Measurements from ENCODE around the gene TENT4B. TPM values are rescaled to one million over a fixed set of nuclear protein-coding genes. Genes with fewer than 3 reads are reported as not detected.

TENT4B gene
- total and polyA plus RNA-seq, 2 donors (not counting 1 experiment from before 2014, with no cell fraction given) = 11.1 to 12.2 TPM

DNA sequence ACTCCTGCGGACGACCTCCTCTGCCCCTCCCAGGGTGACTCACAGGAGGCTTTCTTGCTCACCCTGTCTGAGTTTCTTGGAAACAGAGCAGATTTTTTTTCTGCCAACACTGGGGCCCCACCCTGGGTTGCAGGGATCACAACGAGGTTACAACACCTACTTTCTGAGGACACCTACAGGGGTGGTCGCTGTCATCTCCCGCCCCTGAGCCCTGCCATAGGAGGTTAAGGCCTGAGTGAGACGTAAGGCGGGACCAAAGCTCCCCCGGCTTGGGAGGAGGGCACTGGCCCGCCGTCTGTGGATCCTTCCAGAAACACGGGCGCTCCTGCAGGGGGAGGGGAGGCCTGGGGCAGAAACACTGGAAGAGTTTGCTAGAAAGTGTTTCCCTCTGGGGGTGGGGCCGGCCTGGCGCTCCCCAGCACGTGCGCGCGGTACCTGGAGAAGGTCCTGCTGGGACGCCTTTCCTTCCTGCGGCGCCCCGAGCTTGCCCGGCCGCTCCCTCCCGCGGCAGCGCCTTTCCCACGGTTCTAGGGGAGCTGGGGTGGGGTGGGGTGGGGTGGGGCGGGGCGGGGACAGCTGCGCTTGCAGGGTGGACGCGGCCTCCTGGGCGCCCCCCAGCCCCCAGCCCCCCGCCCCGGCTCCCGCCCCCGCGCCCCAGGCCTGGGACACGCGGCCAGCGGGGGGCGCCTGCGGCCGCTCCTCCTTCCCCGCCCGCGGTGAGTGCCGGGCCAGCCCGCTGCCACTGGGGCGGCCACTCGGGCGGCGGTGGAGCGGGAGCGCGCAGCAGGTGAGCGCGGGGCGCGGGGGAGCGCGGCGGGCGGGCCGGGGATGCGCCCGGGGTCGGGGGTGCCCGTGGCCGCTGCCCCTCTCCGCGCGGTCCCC is 92.6 kb downstream of the TENT4B start:
- H2AFZ ChIP-seq (ENCODE audit: low read length) = peak overlapping the region; percentile 44
- H3K27me3 ChIP-seq (ENCODE audit: control insufficient read depth, insufficient read depth, low read length) = no peaks in the 10 kb centered on the region
- no peaks in the 10 kb centered on the region for H3K79me2 ChIP-seq (ENCODE audit: control insufficient read depth, insufficient read depth, low read length)
- DNase-seq (ENCODE audit: low read depth in 2 of 2) = peak; percentile 66 to 71
- H3K36me3 ChIP-seq (ENCODE audit: control insufficient read depth, insufficient read depth, low read length) = no peaks in the 10 kb centered on the region
- peaks cover 6% of the 10 kb centered on the region for H3K4me1 ChIP-seq (ENCODE audit: control insufficient read depth, extremely low read depth, insufficient read depth, low read length)
- peak overlapping the region; percentile 67 for H3K9ac ChIP-seq (ENCODE audit: insufficient read depth, low read length)
- peak overlapping the region; percentile 82 for H3K4me2 ChIP-seq (ENCODE audit: extremely low read depth, insufficient read depth, low read length)
- no peaks in the 10 kb centered on the region for H3K9me3 ChIP-seq (ENCODE audit: control insufficient read depth, insufficient read depth, low read depth, low read length)
- H3K4me3 ChIP-seq (replicated peaks in 1 of 4; ENCODE audit: control extremely low read depth in 1 of 4, insufficient read depth in 1 of 4, low read depth in 3 of 4, low read length in 4 of 4) = peak overlapping the region; percentile 42 to 62 (median 46)
- H3K27ac ChIP-seq (ENCODE audit: insufficient read depth, low read length) = peak overlapping the region; percentile 14
- TF ChIP-seq EZH2 (IDR thresholded peaks at IDR 0.05; ENCODE audit: low read length, missing control alignments) = no peak
- TF ChIP-seq, protein P1, sequence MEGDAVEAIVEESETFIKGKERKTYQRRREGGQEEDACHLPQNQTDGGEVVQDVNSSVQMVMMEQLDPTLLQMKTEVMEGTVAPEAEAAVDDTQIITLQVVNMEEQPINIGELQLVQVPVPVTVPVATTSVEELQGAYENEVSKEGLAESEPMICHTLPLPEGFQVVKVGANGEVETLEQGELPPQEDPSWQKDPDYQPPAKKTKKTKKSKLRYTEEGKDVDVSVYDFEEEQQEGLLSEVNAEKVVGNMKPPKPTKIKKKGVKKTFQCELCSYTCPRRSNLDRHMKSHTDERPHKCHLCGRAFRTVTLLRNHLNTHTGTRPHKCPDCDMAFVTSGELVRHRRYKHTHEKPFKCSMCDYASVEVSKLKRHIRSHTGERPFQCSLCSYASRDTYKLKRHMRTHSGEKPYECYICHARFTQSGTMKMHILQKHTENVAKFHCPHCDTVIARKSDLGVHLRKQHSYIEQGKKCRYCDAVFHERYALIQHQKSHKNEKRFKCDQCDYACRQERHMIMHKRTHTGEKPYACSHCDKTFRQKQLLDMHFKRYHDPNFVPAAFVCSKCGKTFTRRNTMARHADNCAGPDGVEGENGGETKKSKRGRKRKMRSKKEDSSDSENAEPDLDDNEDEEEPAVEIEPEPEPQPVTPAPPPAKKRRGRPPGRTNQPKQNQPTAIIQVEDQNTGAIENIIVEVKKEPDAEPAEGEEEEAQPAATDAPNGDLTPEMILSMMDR (conservative IDR thresholded peaks at IDR 0.05 in 1 of 2, IDR thresholded peaks at IDR 0.05 in 1 of 2; ENCODE audit: low read depth in 1 of 2, low read length in 2 of 2) = no peak
- no peaks in the 10 kb centered on the region for H4K20me1 ChIP-seq (ENCODE audit: control insufficient read depth, extremely low read depth, insufficient read depth, low read length)

DNA sequence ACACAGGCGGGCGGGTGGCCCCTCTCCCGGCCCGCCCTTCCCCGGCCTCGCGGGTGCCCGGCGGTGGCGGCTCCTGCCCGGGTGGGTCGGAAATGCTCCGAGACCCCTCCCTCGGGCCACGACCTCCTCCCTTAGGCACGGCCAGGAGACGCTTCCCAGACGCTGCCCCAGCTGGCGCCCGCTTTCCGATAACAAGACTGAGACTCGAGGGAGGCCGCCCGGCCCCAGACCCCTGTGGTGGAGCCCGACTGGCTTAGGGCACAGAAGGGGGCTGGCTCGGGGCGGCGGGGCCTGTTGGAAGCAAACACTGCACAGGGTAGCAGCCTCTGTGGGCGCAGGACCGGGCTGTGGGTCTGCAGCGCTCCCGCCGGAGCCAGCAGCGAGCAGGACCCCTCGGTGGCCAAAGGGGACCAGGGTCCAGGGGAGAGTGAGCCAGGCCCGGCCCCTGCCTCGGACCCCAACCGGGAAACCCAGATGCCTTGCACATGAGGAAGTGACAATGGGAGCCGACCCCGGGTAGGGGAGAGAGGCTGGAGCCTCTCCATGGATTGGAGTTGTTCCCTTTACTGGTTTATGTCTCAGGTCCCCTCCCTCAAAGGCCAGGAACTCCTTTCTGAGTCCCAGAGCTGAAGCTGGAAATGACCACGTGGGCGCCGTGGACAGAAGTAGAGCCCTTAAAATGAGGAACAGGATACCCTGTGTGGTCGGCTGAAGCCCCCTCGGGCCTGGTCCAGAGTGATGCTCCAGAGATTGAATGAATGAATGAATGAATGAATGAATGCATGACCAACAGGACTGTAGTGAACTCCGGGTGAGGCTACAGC is 93.4 kb downstream of the TENT4B start:
- Histone ChIP-seq H3K27me3 (ENCODE audit: control insufficient read depth, insufficient read depth, low read length) (no peaks in the 10 kb centered on the region), H3K9ac (ENCODE audit: insufficient read depth, low read length) (peak overlapping the region; percentile 67), H2AFZ (ENCODE audit: low read length) (peak overlapping the region; percentile 39), H3K9me3 (ENCODE audit: control insufficient read depth, insufficient read depth, low read depth, low read length) (no peaks in the 10 kb centered on the region), H3K4me2 (ENCODE audit: extremely low read depth, insufficient read depth, low read length) (peak overlapping the region; percentile 79), H3K4me3 (replicated peaks in 1 of 4; ENCODE audit: control extremely low read depth in 1 of 4, insufficient read depth in 1 of 4, low read depth in 3 of 4, low read length in 4 of 4) (peak overlapping the region; percentile 29 to 62 (median 52)), H3K79me2 (ENCODE audit: control insufficient read depth, insufficient read depth, low read length) (no peaks in the 10 kb centered on the region), H4K20me1 (ENCODE audit: control insufficient read depth, extremely low read depth, insufficient read depth, low read length) (no peaks in the 10 kb centered on the region), H3K27ac (ENCODE audit: insufficient read depth, low read length) (no peak overlapping the region), H3K4me1 (ENCODE audit: control insufficient read depth, extremely low read depth, insufficient read depth, low read length) (peaks cover 10% of the 10 kb centered on the region), H3K36me3 (ENCODE audit: control insufficient read depth, insufficient read depth, low read length) (no peaks in the 10 kb centered on the region)
- TF ChIP-seq EZH2 (IDR thresholded peaks at IDR 0.05; ENCODE audit: low read length, missing control alignments) = no peak
- TF ChIP-seq, protein P1 (conservative IDR thresholded peaks at IDR 0.05 in 1 of 2, IDR thresholded peaks at IDR 0.05 in 1 of 2; ENCODE audit: low read depth in 1 of 2, low read length in 2 of 2) = no peak
- no peak for DNase-seq (ENCODE audit: low read depth in 2 of 2)
